IPS DF 4.7 (cell line): ENCODE results near the gene YIF1A.
"Not testable (repeated sequence)": the region's sequence is repeated elsewhere in the genome, so short reads cannot be mapped to it uniquely, and the experiment has no call there.

Source experiments
- DNase-seq: peaks from one replicate; pipeline ENCODE4 v3.0.0-alpha.2; 2013; ENCODE audit warnings: low spot score; ENCODE audit errors: extremely low read depth

The YIF1A gene

DNA sequence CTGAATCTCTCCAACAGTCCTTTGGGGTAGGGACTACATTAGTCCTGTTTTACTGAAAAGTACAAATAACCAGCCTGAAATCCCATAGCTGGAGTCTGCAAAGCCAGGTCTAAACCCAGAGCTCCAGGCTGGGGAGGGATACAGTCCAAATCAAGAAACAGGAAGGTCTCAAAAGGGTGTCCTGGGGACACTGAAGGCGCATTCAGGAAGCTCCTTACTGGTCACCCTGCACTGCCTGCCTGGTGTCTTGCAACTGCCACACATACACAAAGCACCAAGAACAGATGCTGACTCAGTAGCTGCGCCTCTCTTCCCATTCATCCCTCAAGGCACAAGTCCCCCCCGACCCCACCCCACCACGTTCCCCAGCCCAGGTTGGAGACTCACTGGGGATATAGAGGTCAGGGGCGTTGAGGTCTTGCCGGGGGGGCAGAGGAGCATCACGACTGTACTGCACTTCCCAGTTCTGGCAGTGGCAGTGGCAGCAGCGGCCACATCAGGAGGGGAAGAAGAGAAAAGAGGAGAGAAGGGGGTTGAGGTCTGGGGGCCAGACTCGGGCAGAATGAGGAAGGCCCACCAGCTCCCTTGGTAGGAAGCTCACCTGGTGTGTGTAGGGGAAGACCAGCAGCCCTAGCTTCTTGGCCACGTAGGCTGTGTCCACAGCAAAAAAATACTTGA lies 1.6 kb downstream of the YIF1A start:
- DNase-seq: no peak

DNA sequence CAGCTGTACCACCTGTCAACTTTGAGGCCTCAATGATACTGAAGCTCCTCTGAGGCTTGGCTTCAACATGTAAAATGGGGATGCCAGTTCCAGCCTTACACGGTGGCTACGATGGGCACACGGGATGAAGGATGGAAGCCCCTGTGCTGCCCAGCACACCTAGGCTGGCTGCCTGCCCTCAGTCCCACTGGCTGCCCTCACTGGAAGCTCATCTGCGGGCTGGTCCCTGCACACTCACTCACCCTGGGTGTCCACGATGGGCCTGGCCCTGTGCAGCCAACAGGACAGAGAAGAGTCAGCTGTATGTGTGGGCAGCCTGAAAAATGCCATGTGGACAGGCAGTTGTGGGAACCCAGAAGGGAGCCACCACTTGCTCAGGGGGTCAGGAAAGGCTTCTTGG lies 2.2 kb downstream of the YIF1A start:
- DNase-seq: no peak

DNA sequence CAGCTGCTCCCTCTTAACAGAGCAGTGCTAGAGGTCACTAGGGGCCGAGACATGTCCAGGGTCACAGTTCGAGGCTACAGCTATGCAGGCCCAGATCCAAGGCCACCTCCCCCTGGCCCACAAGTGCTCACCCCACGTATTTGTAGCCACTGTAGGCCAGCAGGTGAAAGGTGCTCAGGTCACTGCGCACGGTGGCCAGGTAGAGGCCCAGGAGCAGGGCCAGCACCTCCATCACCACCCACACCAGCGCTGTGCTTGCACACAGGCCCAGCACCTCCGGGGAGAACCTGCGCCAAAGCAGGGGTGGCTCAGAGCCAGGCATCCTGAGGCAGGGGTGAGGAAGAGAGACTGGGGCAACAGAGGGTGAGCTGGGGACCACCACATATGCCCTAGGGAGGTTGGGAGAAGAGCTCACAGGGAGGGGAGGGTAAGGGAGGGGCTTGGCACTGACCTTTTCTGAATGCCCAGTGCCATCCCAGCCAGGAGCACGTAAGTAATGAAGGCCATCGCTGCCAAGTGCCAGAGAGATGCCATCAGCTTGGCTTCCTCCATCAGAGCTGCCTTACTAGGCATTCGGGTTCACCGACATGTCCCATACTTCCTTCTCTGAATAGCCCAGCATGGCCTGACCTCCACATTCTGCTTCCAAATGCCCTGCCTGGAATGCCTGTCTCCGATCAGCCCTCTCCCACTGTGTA lies 3.5 kb downstream of the YIF1A start:
- DNase-seq: no peak

DNA sequence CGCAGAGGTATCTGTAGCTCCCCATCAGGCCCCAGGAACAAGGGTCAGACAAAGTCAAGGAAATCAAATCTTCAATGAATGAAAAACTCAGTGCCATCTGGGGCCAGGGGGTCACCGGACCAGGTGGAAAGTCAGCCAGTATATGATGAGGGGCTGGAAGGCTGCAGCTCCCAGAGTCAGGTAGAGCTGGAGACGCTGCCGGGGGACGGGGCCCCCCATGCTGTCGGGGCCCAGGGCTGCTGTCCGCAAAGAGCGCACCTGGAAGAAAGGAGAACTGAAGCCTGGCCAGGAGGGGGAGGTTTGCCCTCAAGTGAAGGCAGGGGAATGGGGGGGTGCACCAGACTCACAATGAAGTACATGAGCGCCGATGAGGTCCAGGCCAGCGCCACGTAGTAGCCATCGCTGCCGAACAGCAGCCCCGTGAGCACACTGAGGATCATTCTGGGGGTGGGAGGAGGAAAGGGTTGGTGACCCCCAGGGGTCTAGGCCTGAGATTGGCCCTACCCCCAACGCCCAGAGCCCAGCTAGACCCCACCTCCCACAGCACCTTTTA lies 4.3 kb downstream of the YIF1A start:
- no peak for DNase-seq

DNA sequence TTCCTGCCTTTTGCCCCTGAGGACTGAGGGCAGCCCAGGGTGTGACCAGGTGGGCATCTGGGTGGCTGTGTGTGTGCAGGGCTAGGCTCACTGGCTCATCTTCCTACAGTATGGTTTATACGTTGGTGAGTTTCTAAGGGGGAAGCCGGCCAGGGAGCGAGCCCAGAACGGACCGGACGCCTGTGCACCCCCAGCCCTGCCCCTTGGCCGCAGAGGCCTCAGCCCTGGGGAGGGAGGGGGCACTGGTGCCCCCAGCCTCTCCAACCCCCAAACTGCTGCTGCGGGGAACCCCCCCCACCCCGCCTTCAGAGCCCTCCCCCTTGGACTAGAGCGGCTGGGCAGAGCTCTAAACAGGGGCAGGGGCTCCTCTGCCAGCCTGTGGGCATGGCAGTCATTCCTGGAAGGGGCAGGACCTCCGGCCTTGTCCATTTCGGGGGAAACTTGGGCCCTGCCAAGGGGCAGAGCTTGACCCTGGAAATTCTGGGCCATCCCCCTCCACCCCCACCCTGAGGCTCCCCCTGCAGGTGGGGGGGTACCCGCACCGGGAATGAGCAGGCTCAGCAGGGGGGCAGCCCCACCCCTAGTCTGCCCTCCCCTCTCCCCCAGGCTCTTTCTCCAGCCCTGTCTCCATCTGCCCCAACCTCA lies 5.4 kb downstream of the YIF1A start:
- DNase-seq: no peak

DNA sequence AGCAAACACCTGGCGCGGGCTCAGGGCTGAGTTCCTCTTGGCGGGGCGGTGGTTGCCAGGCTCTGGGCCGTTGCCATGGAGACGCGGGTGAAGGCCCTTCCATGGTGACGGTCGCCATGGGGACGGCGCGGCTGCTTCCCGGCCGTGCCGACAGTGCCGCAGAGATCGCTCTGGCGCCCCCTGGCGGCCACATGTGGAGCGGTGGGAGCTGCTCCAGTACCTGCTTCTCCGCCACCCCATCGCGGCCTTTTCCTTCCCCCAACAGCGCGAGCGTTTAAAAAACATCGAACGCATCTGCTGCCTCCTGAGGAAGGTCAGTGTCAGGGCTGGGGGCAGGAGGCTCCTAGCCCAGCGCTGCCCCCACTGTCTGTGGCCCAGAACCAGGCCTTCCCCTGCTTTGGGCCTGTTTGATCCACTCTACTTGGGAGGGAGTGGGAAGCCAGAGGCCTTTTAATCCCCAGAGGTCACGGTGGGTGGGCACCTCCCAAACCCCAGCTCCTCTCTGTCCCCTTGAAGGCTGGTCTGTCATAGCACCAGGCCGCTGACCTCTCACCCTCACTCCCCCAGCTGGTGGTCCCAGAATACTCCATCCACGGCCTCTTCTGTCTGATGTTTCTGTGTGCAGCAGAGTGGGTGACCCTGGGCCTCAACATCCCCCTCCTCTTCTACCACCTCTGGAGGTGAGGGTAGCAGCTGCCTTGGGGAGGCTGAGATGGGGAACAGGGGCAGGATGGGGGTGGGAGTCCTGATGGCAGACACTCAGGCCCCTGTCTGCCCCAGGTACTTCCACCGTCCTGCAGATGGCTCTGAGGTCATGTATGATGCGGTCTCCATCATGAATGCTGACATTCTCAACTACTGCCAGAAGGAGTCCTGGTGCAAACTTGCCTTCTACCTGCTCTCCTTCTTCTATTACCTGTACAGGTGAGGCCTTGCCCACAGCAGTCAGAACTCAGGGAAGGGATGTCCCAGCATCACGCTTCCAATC lies 6.2 kb downstream of the YIF1A start:
- DNase-seq: no peak

DNA sequence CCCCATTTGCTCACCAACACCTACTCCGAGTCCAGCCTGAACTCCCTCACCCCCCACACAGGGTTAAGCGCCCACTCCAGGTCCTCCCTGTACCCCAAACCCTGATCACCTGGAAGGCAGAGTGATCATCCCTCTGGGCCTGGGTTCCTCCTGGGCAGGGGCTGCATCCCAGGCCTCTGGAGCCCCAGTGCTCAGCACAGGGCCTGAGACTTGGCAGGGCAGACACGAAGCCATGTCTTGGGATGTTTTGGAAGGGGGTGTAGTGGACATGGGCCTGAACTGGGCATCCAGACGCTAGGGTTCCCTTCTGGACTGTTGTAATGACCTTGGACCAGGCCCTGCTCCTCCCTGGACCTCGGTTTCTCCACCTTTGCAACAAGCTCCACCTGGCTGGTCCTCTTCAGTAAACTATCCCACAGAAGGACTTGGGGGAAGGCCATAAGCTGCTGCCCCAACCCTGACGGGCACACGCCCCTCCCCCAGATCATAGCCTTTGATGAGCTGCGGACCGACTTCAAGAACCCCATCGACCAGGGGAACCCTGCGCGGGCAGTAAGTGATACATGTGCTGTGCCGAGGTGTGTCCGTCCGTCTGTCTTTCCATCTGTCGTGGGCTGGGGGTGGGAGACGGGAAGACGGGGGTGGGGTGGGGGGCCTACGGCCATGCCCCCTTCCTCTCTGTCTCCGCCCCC lies 7.0 kb downstream of the YIF1A start:
- no peak for DNase-seq

DNA sequence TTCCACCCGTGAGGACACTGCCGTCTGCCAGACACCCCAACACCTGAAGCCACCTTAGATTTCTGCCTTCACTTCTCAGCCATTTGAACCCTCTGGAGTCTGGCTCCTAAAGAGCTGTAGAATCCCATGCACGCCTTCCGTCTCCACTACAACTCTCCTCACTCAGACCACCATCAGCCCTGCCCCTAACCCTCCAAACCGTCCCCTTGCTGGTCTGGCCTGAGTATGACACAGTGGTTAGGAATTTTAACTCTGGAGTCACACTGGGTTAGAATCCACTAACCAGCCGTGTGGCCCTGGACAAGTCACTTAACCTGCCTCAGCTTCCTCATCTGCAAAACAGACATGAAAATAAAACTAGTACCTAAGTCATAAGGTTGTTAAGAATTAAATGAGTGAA lies 7.9 kb downstream of the YIF1A start:
- no peak for DNase-seq

DNA sequence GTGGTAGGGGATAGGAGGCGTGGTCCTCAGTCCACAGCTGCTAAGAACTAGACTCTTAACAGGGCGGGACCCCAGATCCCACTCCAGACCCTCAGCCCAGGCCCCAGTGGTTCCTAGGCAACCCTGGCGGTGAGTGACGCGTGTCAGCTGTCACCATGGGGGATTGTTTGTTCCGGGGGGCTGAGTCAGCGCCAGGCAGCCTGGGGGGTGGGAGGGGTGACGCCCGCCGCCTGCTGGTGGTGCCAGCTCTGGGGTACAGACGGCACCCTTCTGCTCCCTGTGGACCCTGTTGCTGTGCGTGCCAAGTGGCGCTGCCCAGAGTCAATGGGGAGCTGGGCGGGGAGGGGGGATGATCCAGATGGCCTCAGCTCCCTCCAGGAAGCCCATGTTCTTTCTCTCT lies 8.5 kb downstream of the YIF1A start:
- DNase-seq: no peak

DNA sequence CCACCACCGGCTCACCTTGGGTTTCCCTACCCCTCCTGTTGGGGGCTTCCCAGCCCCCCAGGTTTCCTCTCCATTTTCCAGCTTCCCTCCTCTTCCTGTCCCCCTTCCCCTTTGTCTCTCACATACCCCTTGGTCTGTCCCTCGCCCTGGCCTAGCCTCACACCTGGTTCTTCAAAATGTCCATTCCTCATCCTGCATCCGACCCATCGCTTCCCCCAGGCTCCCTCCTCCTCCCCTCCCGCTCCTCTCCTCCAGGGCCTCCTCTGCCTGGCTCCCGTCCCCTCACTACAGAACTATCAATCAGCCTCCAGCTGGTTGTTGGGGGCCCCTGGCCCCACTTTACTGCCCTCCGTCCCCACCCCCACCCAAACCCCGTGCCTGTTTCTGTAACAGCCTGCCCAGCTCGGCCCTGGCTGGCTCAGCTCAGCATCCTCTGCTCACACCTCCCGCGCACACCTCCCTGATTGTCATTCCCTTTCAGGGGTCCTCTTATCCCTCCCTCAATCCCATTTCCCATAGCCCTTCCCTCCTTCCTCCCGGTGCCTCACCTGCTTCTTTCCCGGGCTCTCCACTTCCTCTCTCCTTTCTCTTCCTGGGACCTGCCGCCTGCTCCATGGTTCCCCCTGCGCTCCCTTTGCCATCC lies 9.7 kb downstream of the YIF1A start:
- DNase-seq: no peak

DNA sequence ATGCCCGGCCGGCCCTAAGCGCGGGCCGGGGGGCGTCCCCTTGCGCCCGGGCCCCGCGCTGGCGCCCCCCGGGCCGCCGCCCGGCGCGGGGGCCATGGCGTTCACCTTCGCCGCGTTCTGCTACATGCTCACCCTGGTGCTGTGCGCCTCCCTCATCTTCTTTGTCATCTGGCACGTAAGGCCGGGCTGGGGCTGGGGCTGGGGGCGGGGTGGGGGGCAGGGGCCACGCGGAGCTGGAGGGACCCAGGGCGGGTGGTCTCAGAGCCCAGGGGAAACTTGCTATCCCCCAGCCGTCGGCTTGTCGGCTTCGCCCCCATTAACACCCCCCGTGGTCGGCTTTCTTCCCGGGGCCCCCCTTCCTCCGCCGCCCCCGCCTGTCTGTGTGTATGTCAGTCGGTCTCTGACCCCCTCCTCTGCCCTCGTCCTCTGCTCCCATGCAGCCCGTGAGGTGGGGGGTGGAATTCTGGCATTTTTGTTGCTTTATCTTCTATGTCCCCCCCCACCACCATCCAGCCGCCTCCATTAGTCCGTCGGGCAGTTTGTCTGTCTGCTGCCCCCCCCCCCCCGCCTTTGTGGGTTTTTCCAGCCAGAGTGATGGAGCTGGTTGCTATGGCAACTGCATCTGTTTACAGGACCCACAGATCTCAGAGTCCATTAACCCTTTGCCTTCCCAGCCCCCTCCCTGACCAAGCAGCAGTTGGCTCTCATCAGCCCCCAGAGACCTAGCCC lies 10.4 kb downstream of the YIF1A start:
- DNase-seq: no peak

DNA sequence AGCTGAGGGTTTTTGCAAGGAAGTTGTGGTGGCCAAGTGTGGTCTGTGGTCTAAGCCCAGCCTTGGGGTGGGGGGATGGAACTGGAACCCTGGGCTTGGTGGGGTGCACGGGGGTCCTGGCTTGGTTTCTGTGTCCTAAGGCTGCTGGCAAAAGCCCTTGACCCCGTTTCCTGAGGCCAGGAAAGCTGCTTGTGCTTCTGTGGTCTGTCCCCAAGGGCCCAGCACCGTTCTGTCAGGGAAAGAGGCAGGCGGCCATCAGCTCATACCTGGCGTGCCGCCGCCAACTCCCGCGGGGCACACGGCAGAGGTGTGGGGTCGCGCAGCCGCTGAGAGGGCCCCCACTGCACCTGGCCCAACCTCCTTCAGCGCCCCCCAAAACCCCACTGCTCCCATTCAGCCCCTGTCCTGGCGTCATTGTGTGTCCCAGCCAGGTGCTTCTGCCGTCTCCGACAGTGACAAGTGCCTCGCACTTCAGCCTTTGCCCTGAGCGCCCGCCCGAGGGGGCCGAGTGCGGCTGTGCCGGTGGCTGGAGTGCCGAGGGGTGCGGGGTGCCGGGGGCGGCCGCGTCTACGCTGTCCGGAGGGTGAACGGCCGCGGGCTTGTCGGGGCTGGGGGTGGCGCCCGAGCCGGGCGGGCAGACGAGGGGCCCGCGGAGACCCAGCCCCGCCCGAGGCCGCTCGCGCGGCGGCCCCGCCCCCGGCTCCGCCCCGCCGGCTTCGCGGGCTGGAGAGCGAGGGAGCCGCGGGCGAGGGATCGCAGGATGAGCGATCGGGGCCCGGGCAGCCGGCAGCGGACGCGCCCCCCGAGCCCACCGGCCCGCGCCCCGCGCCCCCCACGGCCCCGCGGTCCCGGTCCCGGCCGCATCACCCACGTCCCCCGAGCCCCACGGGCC lies 11.2 kb downstream of the YIF1A start, which contains the start of gene CNIH2:
TSS of gene CNIH2 (plus strand) at position 705 of the 892 bp plus-strand sequence. CDS start 282 bp downstream, outside the sequence.
- DNase-seq: no peak

DNA sequence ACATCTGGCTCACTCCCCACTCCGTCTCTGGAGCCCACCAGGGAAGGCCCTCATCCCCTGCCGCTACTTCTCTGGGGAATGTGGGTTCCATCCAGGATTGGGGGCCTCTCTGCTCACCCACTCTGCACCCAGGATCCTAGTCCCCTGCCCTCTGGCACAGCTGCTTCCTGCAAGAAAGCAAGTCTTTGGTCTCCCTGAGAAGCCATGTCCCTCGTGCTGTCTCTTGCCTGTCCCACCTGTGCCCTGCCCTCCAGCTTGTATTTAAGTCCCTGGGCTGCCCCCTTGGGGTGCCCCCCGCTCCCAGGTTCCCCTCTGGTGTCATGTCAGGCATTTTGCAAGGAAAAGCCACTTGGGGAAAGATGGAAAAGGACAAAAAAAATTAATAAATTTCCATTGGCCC lies 11.9 kb downstream of the YIF1A start:
- not testable (repeated sequence) for DNase-seq

DNA sequence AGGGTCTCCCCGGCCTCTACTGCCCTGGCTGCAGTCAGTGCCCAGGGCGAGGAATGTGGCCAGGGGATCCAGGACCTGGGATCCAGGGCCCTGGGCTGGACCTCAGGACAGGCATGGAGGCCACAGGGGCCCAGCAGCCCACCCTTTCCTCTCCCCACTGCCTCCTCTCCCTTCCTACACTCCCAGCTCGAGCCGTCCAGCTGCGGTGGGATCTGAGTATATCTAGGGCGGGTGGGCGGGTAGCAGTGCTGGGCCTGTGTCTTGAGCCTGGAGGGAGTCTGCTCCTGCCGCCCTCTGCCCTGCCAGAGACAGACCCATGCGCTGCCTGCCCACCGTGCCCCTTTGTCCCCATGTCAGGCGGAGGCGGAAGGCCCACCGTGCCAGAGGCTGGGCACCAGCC lies 12.3 kb downstream of the YIF1A start:
- not testable (repeated sequence) for DNase-seq

DNA sequence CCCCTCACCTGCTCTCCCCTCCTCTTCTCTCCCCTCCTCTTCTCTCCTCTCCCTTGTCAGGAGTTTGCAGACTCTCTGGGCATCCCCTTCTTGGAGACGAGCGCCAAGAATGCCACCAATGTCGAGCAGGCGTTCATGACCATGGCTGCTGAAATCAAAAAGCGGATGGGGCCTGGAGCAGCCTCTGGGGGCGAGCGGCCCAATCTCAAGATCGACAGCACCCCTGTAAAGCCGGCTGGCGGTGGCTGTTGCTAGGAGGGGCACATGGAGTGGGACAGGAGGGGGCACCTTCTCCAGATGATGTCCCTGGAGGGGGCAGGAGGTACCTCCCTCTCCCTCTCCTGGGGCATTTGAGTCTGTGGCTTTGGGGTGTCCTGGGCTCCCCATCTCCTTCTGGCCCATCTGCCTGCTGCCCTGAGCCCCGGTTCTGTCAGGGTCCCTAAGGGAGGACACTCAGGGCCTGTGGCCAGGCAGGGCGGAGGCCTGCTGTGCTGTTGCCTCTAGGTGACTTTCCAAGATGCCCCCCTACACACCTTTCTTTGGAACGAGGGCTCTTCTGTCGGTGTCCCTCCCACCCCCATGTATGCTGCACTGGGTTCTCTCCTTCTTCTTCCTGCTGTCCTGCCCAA lies 12.8 kb downstream of the YIF1A start:
- DNase-seq: no peak

DNA sequence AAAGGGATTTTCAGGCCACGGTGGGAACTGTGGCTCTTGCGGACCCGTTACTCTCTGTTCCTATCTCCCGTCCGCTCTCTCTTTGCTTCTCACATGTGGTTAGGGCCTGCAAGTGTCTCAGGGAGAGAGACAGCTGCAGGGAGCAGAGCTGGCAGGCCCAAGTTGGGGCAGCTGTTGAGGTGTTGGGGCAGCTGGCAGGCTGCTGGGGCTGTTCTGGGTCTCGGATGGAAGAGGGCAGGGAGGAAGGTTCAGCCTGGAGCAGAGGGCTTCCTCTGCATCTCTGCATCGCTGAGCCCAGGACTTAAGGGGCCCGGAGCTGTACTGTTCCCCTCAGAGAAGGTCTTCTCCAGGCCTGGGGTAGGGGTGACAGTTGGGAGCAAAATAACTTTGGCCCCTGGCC lies 13.5 kb downstream of the YIF1A start:
- no peak for DNase-seq

DNA sequence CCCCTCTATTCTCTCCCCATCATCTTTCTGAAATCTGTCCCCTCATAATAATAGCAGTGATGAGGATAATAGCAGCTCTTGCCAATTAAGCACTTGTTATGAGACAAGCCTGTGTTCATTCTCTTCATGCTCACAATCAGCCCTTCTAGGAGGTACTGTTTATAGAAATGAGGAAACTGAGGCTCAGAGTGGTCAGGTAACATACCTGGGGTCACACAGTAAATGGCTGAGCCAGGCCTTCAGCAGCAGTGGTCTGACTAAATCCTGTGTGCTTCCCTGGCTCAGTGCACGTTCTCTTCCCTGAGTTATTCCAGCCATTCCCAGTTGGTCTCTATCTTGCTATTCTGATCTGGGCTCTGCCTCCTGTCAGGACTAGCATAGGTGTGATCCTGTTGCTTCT lies 14.7 kb downstream of the YIF1A start:
- no peak for DNase-seq

DNA sequence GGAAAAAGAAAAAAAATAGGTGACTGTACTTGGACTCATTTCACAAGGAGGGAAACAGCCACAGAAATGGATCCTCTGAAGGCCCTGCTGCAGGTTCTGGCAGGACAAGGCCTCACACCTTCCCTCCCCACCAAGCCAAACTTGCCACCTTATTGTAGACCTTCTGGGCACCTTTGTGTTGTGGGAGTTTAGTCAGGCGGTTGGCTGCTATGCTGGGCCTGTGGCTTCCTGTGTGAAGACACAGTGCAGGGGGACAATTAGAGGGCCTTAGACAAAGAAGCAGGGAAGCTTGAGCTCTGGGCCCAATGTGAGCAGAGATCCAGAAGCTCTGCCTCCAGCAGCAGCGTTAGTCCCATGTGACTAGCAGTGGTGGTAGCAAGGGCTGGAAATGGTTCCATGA lies 16.3 kb downstream of the YIF1A start:
- no peak for DNase-seq
